Natural killer cell (primary cell): ENCODE results near the gene TTC39B. TPM values are rescaled to one million over a fixed set of nuclear protein-coding genes. Genes with fewer than 3 reads are reported as not detected.

ENCODE experiments used
- ATAC-seq, 3 donors: fragments of 150-1000 bp in 2 of 3; fragments of 200-7000 bp in 1 of 3; cut with Tn5 transposase; 1 replicate in 1 of 3; 2 replicates in 2 of 3; pipeline ENCODE4 v1.10.0; 2021; ENCODE audit warnings: mild to moderate bottlenecking in 2 of 3, moderate library complexity in 2 of 3
- DNase-seq, 2 donors: peaks; one replicate each; pipeline versions ENCODE4 v3.0.0 to v3.0.0-alpha.2; 2013 to 2021; ENCODE audit warnings: mixed read lengths in 1 of 2
- H3K27ac ChIP-seq: one replicate; pipeline ENCODE4 v1.5.1; 2013; ENCODE audit warnings: mild to moderate bottlenecking, low read length
- H3K27me3 ChIP-seq: one replicate; pipeline ENCODE4 v1.6.1; 2013; ENCODE audit warnings: low read length; ENCODE audit not compliant: control insufficient read depth, insufficient read depth
- H3K36me3 ChIP-seq: one replicate; pipeline ENCODE4 v1.6.1; 2013; ENCODE audit warnings: low read length; ENCODE audit not compliant: control insufficient read depth, insufficient read depth
- H3K4me1 ChIP-seq: one replicate; pipeline ENCODE4 v1.6.1; 2013; ENCODE audit warnings: low read length; ENCODE audit not compliant: control insufficient read depth, insufficient read depth
- H3K4me3 ChIP-seq: one replicate; pipeline ENCODE4 v1.5.1; 2013; ENCODE audit warnings: low read length
- H3K9me3 ChIP-seq: one replicate; pipeline ENCODE4 v1.6.1; 2013; ENCODE audit warnings: low read length; ENCODE audit not compliant: control insufficient read depth, insufficient read depth
- H3K27ac Mint-ChIP-seq, 2 donors: one replicate each; pipeline ENCODE4 v1.8.0; 2022; ENCODE audit warnings: mild to moderate bottlenecking in 2 of 2, mixed read lengths in 2 of 2, moderate library complexity in 1 of 2
- H3K27me3 Mint-ChIP-seq, 2 donors: one replicate each; pipeline ENCODE4 v1.8.0; 2022; ENCODE audit warnings: low read depth in 2 of 2, mixed read lengths in 2 of 2
- H3K36me3 Mint-ChIP-seq: one replicate; pipeline ENCODE4 v1.8.0; 2022; ENCODE audit warnings: mixed read lengths
- H3K4me1 Mint-ChIP-seq, 2 donors: one replicate each; pipeline ENCODE4 v1.8.0; 2022; ENCODE audit warnings: mixed read lengths in 2 of 2
- H3K4me3 Mint-ChIP-seq: one replicate; pipeline ENCODE4 v1.8.0; 2022; ENCODE audit warnings: mild to moderate bottlenecking, moderate library complexity, mixed read lengths
- H3K9me3 Mint-ChIP-seq, 2 donors: one replicate each; pipeline ENCODE4 v1.8.0; 2022; ENCODE audit warnings: mixed read lengths in 2 of 2
- WGBS: methylation state at CpG from one replicate; pipeline ENCODE4 v1.1.7; 2013; ENCODE audit warnings: missing lambda C conversion rate; ENCODE audit not compliant: insufficient coverage; 5-methylcytosine and 5-hydroxymethylcytosine counted together
- intact Hi-C: fragments of 100-400 bp; cut with micrococcal nuclease; formaldehyde crosslinking; loops from one replicate; pipeline ENCODE4 v1.14.2; 2022
- total RNA-seq, 4 donors: library from RNA; stranded (reverse); fragments of 120-200 nt in 1 of 4; gene quantifications; one replicate each; pipeline versions ENCODE4 v1.2.3 to v1.2.4, GENCODE V29; 2013 to 2022
- TF ChIP-seq, protein P1 (sequence below): fragments of 200-600 bp; IDR thresholded peaks from one replicate; pipeline ENCODE4 v1.8.0; 2022; ENCODE audit warnings: antibody characterized with exemption

The TTC39B gene
- total RNA-seq, 3 donors from 2014 or later (not counting 1 experiment from before 2014, with no cell fraction given): 51.2 to 65.1 (median 54.2) TPM

DNA sequence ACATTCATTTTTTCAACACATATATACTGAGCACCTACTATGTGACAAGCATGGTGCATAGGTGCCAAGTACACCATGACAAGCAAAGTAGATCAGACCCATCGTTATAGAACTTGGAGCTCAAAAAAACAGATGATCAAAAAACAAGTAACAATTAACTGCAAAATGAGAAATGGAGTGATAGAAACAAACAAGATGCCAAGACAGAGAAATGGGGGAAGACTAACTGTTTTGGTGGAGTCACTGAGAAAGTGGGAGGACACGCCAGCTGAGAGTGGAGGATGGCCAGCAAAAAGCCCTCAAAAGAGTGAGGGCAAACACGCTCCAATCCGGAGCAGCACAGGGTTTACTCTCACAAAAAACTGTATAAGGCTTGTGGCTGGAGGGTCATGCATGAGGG lies 50.6 kb downstream of the TTC39B start:
- Histone ChIP-seq H3K4me3 (no peak overlapping the region), H3K36me3 (no peaks in the 10 kb centered on the region), H3K4me1 (peaks cover 3% of the 10 kb centered on the region), H3K27me3 (no peaks in the 10 kb centered on the region), H3K27ac (no peak overlapping the region), H3K9me3 (no peaks in the 10 kb centered on the region)
- Mint-ChIP-seq H3K36me3 (no peaks in the 10 kb centered on the region), H3K4me1 (peaks cover 35 to 44% of the 10 kb centered on the region in 2 donors), H3K27me3 (no peaks in the 10 kb centered on the region), H3K9me3 (no peaks in the 10 kb centered on the region), H3K27ac (no peak overlapping the region), H3K4me3 (no peak overlapping the region)
- DNase-seq: no peak
- ATAC-seq: no peak
- WGBS: 97% methylated on average over 4 of the region's 4 CpGs
- intact Hi-C loops: no loop called here
- TF ChIP-seq, protein P1, sequence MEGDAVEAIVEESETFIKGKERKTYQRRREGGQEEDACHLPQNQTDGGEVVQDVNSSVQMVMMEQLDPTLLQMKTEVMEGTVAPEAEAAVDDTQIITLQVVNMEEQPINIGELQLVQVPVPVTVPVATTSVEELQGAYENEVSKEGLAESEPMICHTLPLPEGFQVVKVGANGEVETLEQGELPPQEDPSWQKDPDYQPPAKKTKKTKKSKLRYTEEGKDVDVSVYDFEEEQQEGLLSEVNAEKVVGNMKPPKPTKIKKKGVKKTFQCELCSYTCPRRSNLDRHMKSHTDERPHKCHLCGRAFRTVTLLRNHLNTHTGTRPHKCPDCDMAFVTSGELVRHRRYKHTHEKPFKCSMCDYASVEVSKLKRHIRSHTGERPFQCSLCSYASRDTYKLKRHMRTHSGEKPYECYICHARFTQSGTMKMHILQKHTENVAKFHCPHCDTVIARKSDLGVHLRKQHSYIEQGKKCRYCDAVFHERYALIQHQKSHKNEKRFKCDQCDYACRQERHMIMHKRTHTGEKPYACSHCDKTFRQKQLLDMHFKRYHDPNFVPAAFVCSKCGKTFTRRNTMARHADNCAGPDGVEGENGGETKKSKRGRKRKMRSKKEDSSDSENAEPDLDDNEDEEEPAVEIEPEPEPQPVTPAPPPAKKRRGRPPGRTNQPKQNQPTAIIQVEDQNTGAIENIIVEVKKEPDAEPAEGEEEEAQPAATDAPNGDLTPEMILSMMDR: no peak

DNA sequence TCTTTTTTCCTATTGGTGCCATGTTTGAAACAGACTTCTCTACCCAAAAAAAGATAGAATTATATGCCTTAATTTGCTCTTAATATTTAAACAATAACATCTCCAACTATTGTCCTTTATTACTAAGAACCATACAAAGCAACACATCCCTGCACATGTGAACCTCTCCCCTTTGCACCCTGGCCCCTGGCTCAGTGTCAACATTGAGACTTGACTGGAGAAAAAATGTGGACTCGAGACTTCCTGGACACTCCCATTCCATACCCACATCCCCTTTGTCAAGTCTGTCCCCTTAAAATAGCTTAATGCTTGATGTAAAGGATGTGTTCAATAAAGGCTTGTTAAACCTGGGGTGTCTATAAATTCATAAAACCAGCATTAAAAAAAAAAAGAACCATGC lies 53.2 kb downstream of the TTC39B start:
- H3K9me3 ChIP-seq: no peaks in the 10 kb centered on the region
- no peaks in the 10 kb centered on the region for H3K27me3 ChIP-seq
- H3K27ac Mint-ChIP-seq: no peak overlapping the region
- no peaks in the 10 kb centered on the region for H3K9me3 Mint-ChIP-seq
- 67% methylated on average over 1 of the region's 1 CpG for WGBS
- intact Hi-C loops: no loop called here
- TF ChIP-seq, protein P1: no peak
- H3K4me3 ChIP-seq: no peak overlapping the region
- H3K27ac ChIP-seq: no peak overlapping the region
- no peak for DNase-seq
- no peaks in the 10 kb centered on the region for H3K36me3 Mint-ChIP-seq
- ATAC-seq: no peak
- H3K27me3 Mint-ChIP-seq: no peaks in the 10 kb centered on the region
- H3K4me1 Mint-ChIP-seq: peaks cover 41% of the 10 kb centered on the region in 2 donors
- H3K4me1 ChIP-seq: peaks cover 3% of the 10 kb centered on the region
- H3K4me3 Mint-ChIP-seq: no peak overlapping the region
- no peaks in the 10 kb centered on the region for H3K36me3 ChIP-seq

DNA sequence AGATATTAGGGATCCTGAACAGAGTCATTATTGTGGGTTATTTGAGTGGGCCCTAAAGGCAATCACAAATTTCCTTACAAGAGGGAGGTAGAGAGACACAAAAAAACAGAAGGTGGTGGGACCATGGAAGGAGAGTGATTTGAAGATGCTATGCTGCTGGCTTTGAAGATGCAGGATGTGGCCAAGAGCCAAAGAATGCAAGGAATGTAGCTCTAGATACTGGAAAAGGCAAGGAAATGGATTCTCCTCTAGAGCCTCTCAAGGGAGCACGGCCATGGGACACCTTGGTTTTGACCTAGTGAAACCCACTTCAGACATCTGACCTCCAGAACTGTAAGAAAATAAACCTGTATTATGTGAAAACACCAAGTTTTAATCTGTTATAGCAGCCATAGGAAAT lies 53.8 kb downstream of the TTC39B start:
- intact Hi-C loops: no loop called here
- H3K27me3 Mint-ChIP-seq: no peaks in the 10 kb centered on the region
- TF ChIP-seq, protein P1: no peak
- H3K4me1 Mint-ChIP-seq: peaks cover 37 to 39% of the 10 kb centered on the region in 2 donors
- no peaks in the 10 kb centered on the region for H3K36me3 ChIP-seq
- 91% methylated on average over 1 of the region's 1 CpG for WGBS
- H3K27ac Mint-ChIP-seq: no peak overlapping the region
- DNase-seq (no peak), ATAC-seq (no peak)
- H3K27me3 ChIP-seq: no peaks in the 10 kb centered on the region
- H3K4me3 Mint-ChIP-seq: no peak overlapping the region
- no peaks in the 10 kb centered on the region for H3K36me3 Mint-ChIP-seq
- no peaks in the 10 kb centered on the region for H3K9me3 ChIP-seq
- H3K4me3 ChIP-seq: no peak overlapping the region
- H3K27ac ChIP-seq: no peak overlapping the region
- no peaks in the 10 kb centered on the region for H3K4me1 ChIP-seq
- H3K9me3 Mint-ChIP-seq: no peaks in the 10 kb centered on the region

- H3K9me3 Mint-ChIP-seq: no peaks in the 10 kb centered on the region
- ATAC-seq: no peak
- H3K27ac Mint-ChIP-seq: no peak overlapping the region
- H3K4me1 Mint-ChIP-seq: peaks cover 46 to 52% of the 10 kb centered on the region in 2 donors
- Histone ChIP-seq H3K36me3 (no peaks in the 10 kb centered on the region), H3K27me3 (no peaks in the 10 kb centered on the region), H3K27ac (no peak overlapping the region), H3K4me1 (peaks cover 4% of the 10 kb centered on the region), H3K4me3 (no peak overlapping the region), H3K9me3 (no peaks in the 10 kb centered on the region)
- H3K4me3 Mint-ChIP-seq: no peak overlapping the region
- no peaks in the 10 kb centered on the region for H3K27me3 Mint-ChIP-seq
- no peaks in the 10 kb centered on the region for H3K36me3 Mint-ChIP-seq
- DNase-seq: no peak
- intact Hi-C loops: no loop called here
- TF ChIP-seq, protein P1: no peak
- WGBS: 96% methylated on average over 3 of the region's 3 CpGs
Measured at GRCh38 chr9:15249981-15250380, 57.0 kb downstream of the TTC39B start.
